A172 (cell line): ENCODE measurements around the gene PRICKLE2. TPM values are rescaled to one million over a fixed set of nuclear protein-coding genes. Genes with fewer than 3 reads are reported as not detected.

Source experiments
- DNase-seq: peaks from one replicate; pipeline ENCODE4 v3.0.0-alpha.2; 2015; ENCODE audit warnings: low spot score
- total RNA-seq: library from RNA; depleted of rRNA; stranded (reverse); fragments of >200 nt; shearing (Covaris generic); gene quantifications from 2 replicates; pipeline ENCODE4 v1.2.3, GENCODE V29; 2014

The PRICKLE2 gene
- total RNA-seq, 1 experiment from 2014 or later: 6.9 TPM

DNA sequence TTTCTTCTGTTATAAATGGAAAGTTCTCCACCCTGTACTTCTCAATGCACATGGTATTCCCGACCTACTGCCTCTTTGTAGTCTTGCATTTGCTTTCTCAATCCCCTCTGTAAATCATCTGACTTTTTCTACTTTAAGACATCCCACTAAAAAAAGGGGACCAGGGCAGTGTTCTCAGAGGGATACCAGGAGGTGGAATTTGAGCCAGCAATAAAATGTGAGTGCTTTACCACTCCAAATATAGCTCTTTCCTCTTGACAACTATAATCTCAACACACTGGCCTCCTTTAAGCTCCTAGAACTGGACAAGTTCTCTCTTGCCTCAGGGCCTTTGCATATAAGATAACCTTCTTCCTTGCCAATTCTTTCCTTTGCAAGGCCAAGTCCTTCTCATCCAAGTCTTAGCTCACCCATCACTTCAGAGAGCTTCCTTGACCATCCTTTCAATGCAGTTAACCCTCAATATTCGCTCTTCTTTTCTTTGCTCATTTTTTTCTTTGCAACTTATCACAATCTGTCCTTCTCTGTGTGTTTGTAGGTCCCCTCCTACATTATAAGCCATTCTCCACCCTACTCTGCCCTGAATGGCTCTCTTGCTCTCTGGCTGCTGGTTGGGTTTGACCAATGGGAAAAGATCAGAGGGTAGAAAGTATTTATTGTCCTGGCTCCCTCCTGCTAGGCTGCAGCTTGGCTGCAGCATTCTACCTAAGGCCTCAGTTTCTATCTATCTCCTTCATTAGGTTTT, 93.4 kb downstream of the PRICKLE2 start:
- no peak for DNase-seq

DNA sequence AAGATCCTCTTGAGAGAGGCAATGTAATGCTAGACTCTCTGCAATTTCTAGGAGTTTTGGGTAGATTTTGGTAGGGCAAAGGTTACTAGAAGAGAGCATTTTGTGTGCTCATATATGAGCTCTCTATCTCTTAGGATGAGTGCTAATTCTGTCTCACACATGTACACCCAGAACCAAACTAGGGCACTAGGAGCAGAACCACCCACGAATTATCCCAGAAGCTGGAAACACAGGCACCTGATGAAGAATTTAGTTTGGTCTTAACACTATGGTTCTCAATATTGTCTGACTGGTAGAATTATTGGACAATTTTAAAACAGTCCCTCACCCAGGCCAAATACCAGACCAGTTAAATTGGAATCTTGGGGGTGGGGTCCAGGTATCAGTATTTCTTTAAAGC, 94.8 kb downstream of the PRICKLE2 start:
- DNase-seq: no peak

- no peak for DNase-seq
Observed at GRCh38 chr3:64129581-64129980, 95.7 kb downstream of the PRICKLE2 start.

DNA sequence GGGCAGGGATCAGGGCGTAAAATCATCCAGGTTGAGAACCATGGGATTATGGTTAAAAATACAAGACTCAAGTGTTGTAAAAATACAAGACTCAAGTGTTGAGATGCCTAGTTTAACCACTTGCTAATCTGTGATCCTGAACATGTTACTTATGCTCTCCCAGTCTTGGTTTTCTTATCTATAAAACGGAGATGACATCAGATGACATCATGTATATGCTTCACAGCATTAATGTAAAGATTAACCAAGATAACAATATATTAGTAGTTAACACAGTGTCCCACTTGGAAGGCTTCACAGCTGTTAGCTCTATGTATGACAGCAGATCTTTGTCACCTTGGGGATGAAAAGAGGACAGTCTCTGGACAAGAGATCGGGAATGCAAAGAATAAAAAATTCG, 96.2 kb downstream of the PRICKLE2 start:
- DNase-seq: no peak

DNA sequence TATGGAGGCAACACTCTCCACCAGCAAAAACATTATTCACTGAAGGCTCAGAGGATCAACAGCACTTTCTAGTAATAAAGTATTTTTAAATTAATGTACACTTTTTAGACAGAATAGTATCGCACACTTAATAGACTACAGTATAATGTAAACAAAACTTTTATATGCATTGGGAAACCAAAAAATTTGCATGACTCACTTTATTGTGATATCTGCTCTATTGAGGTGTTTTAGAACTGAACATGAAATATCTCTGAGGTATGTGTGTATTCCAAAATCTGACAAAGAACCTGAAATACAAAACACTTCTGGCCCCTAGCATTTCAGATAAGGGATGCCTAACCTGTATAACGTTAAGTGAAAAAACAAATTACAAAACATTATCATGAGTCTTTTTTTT, 99.7 kb downstream of the PRICKLE2 start:
- no peak for DNase-seq

DNA sequence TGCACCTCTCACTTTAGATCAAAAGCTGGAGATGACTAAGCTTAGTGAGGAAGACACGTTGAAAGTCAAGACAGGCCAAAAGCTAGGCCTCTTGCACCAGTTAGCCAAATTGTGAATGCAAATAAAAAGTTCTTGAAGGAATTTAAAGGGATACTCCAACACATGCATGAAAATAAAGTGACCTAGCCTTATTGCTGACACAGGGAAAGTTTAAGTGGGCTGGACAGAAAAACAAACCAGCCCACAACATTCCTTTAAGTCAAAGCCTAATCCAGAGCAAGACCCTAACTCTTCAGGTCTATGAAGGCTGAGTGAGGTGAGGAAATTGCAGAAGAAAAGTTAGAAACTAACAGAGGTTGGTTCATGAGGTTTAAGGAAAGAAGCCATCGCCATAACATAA, 101.3 kb downstream of the PRICKLE2 start:
- DNase-seq: no peak

DNA sequence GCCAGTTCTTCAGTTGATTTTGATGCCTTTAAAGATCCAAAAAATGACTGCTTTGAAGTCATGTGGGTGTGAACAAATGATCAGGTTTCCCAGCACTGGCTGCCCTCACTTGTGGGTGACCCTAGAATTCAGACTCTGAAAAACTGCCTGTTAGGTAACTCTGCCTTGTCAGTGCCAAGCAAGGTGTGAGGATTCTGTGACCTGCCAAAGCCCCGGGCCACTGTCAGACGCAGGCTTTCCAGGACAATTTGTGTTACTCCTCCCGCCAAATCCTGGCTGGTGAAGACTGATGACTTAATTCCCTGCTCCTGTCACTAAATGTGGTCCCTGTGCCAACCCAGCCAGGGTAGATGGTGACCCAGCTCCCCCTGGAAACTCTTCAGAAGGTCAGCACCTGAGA, 102.8 kb downstream of the PRICKLE2 start:
- no peak for DNase-seq

- no peak for DNase-seq
Observed at GRCh38 chr3:64121750-64122311, 103.4 kb downstream of the PRICKLE2 start.

- DNase-seq: no peak
Observed at GRCh38 chr3:64120876-64121275, 104.4 kb downstream of the PRICKLE2 start.

DNA sequence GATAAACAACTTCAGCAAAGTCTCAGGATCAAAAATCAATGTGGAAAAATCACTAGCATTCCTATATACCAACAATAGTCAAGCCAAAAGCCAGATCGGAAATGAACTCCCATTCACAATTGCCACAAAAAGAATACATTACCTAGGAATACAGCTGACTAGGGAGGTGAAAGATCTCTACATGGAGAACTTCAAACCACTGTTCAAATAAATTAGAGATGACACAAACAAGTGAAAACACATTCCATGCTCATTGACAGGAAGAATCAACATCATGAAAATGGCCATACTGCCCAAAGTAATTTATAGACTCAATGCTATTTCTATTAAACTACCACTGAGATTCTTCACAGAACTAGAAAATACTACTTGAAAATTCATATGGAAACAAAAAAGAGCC, 107.8 kb downstream of the PRICKLE2 start:
- no peak for DNase-seq

GRCh38 chr3:64114651-64115050, 110.6 kb downstream of the PRICKLE2 start:
- DNase-seq: no peak

DNA sequence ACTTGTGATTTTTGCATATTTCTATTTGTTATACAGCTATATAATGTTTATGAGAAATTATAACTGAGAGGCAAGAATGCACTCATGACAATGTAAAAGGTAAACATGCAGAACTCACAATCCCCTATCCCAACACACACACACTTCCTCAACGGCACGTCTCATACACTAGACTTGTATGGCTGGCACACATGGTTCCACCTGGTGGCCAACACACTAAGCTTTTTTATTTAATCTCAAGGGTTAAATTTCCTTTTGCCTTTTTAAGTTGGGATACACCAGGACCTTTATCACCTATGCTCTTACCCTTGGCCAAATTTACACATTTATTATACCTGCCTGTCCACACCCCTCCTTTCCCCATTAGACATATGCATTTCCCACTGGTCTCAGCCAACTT, 113.4 kb downstream of the PRICKLE2 start:
- DNase-seq: no peak

- no peak for DNase-seq
Observed at GRCh38 chr3:64111083-64111482, 114.2 kb downstream of the PRICKLE2 start.

- DNase-seq: no peak
Observed at GRCh38 chr3:64110071-64110470, 115.2 kb downstream of the PRICKLE2 start.

DNA sequence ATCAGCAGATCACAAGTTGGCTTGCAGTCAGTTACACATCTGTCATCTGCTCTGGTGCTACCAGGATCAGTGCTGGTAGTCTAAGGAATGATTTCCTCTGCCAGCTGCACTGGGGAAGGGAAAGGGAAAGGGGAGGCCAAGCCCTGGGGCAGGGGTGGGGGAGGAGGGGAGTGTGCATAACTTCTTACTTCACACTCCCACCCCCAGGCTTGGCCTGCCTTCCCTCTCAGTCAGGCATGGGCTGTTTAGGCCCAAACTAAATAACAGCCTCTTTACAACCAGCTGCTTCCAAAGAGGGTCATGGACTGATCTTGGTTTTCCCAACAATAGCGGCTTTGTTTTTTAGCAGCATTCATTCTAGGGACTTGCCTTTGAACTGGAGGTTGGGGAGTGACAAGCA, 115.8 kb downstream of the PRICKLE2 start:
- no peak for DNase-seq

DNA sequence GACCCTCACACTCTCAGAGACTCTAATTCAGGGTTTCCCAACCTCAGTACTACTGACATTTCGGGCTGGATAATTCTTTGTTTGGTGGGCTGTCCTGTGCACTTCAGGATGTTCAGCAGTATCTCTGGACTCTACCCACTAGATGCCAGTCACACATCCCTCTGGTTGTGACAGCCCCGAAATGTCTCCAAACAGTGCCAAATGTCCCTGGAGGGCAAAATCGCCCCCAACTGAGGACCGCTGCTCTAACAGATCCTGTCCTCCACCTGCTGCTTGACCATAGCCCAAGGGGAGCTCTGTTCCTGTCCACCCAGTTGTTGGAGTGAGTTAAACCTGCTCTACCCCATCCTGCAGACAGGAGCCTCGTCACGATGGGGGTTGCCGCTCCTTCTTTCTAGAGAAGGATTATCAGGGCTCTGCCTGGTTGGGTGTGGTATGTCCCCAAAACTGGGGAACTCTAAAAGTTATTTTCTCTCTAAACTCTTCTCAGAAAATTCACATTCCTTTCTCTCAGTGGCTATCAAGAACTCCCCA, 116.4 kb downstream of the PRICKLE2 start:
- DNase-seq: no peak

DNA sequence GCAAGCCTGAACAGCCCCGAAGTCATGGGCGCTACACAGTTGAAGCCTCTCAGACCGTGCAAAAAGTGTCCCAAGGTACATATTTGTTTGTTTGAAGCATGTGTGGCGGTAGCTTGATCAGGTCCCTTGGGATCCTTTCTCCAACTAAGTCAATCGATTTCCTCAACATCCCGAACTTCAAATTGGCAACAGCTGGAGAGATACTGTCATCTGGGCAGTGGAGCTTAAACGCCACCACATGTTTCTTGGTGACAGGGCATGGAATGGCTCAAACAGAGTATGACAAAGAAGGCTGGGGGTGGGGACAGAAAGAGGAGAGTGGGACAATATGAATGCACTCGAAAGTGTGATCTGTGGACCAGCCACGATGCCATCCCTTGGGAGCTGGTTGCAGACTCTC, 117.0 kb downstream of the PRICKLE2 start:
- no peak for DNase-seq

DNA sequence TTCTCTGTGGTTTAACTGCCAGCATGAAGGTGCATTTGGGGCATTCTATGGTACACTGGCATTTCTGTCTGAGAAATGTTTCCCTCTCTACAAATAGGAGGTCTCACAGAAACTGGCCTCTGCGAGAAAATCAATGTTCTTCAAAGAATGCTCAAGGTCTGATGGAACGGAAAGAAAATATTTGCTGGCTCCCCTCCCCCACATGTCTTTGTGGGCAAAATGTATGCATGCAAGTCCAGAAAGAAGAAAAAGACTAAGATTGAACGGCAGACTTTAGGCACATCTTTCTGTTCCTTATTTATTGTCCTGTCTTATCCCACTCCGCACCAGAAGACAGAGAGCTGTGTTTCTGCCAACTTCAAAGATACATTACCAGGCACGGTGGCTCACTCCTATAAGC, 118.1 kb downstream of the PRICKLE2 start:
- no peak for DNase-seq

GRCh38 chr3:64105816-64106215, 119.5 kb downstream of the PRICKLE2 start:
- DNase-seq: no peak

DNA sequence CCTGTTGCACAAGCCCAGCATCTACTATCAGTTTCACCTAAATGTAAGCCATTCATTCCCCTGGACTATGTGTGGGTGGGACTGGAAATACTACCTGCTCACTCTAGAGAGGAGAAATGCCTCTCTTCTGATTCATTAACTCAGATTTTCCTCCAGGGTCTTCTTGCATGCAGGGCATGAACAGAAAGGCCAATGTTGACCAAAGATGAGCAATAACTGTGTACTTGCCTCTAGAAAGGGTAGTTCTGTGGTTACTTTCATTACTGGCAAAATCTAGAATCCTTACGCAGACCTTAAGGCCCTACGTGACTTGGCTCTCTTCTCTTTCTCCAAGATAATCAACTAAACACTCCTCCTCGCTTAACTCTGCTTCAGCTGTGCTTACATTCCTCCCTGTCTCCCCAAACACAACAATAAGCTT, 120.6 kb downstream of the PRICKLE2 start:
- DNase-seq: no peak

- DNase-seq: no peak
Observed at GRCh38 chr3:64104006-64104405, 121.3 kb downstream of the PRICKLE2 start.

- DNase-seq: no peak
Observed at GRCh38 chr3:64103131-64103530, 122.1 kb downstream of the PRICKLE2 start.

DNA sequence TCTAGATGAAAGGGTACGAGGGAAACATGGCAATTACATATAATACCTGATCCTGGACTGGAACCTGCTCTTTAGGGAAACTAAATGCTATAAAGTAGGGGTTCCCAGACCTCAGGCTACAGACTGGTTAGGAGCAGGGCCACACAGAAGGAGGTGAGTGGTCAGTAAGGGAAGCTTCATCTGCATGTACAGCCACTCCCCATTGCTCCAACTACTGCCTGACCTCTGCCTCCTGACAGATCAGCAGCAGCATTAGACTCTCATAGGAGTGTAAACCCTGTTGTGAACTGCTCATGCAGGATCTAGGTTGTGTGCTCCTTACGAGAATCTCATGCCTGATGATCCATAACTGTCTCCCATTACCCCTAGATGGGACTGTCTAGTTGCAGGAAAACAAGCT, 123.1 kb downstream of the PRICKLE2 start:
- DNase-seq: no peak

GRCh38 chr3:64099316-64099715, 126.0 kb downstream of the PRICKLE2 start:
- DNase-seq: no peak
